Embryonic facial prominence (tissue), 1 donor: ENCODE measurements around the gene ZNF425.
A peak's percentile ranks its signal among the peaks of the same experiment; 100 is the strongest.
"Not testable (repeated sequence)": the region's sequence is repeated elsewhere in the genome, so short reads cannot be mapped to it uniquely, and the experiment has no call there.

Source experiments
- DNase-seq: peaks from one replicate; pipeline ENCODE4 v3.0.0-alpha.2; 2016; ENCODE audit errors: extremely low spot score

The ZNF425 gene

GRCh38 chr7:149130572-149131198 lies 4.6 kb upstream of the ZNF425 start:
- no peak for DNase-seq

DNA sequence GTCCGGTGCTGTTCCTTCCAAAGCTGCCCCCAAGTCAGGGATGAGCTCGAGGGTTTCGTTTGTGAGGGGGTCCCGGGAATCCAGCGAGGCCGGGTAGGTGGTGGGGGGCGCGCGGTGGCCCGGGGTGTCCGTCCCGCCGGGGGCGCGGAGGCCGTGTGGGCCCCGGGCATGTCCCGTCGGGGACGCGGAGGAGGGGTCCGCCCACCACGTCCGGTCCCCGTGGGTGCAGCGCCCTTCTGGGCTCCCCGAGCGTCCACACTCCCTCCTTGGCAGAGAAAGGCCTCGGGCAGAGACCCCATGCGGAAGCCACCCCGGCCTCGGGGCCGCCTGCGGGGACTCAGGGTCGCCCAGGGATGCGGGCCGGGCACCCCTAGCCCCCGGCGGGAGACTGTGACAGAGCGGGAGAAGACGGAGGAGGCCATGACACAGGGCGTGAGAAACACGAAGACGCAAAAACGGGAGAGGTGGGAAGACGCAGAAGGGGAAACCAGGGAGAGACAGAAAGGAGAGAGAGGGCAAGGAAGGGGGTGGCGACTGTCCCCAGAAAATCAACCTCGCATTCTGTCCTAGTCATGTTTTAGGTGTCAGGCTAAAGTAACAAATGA lies 640 bp upstream of the ZNF425 start:
- no peak for DNase-seq

GRCh38 chr7:149125189-149125862 lies 798 bp downstream of the ZNF425 start:
- DNase-seq, result no peak

DNA sequence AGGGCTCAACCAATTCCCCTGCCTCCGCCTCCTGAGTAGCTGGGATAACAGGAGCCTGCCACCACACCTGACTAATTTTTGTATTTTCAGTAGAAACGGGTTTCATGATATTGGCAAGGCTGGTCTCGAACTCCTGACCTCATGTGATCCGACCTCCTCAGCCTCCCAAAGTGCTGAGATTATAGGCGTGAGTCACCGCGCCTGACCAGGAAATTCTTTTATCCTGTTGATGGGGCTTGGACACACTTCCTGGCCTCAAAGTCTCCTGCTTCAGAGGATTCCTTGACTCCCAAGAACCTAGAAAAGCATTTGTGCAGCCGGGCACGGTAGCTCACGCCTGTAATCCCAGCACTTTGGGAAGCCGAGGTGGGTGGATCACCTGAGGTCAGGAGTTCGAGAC lies 16.2 kb downstream of the ZNF425 start:
- DNase-seq, result no peak

- no peak for DNase-seq
Measured at GRCh38 chr7:149104749-149105148, 21.4 kb downstream of the ZNF425 start.

- DNase-seq, result no peak
Measured at GRCh38 chr7:149104214-149104613, 21.9 kb downstream of the ZNF425 start.

DNA sequence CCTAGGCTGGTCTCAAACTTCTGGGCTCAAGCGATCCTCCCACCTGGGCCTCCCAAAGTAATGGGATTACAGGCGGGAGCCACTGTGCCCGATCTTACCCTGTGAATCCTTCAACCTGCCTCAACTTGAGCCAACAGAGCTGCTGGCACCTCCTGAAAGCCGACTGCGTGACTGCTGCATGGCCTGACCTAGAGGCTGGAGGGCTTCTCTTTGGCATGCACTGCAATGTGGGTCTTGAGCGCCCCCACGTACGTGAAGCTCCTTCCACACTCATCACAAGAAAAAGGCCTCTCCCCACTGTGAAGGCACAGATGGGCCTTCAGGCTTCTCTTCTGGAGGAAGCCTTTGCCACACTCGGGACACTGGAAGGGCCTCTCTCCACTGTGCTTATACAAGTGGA lies 22.7 kb downstream of the ZNF425 start:
- DNase-seq, result no peak

- DNase-seq, result no peak
Measured at GRCh38 chr7:149102666-149103065, 23.5 kb downstream of the ZNF425 start.

DNA sequence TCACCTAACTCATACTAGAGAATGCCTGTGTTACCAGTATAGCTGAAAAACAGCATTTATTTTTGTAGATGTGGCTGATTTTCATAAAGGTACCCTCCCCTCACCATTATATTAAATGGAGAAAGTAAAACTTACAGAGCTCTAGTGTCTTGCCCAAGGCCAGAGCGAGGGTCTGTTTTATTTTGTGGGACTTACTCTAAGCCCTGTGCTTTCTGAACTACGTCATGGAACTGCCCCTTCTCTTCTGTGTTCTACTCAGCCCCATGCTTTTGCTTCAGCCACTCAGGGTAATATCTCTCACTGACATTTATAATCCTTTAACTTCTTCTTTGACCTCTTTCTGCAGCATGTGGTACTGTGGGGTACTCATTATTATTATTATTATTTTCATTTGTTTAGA lies 25.3 kb downstream of the ZNF425 start:
- no peak for DNase-seq

GRCh38 chr7:149099058-149099457 lies 27.1 kb downstream of the ZNF425 start:
- no peak for DNase-seq

- DNase-seq, result no peak
Measured at GRCh38 chr7:149097088-149097487, 29.0 kb downstream of the ZNF425 start.

DNA sequence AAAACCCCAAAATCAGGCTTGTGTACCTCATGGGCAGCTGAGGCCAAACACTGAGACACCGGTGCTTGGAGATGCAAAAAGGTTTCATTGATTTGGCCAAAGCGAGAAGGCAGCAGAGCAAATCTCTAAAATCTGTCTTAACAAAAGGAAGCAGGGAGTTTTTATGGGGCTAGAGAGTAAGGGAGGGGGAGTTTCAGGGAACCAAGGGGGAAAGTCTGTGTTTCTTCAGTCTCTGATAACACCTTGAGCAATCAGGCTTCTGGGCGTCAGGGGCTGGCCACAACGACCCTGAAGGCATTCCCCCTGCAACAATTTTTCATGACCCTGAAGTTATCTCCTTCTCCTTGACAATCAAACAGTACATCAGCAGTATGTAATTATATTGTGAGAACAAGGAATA lies 32.9 kb downstream of the ZNF425 start:
- no peak for DNase-seq

DNA sequence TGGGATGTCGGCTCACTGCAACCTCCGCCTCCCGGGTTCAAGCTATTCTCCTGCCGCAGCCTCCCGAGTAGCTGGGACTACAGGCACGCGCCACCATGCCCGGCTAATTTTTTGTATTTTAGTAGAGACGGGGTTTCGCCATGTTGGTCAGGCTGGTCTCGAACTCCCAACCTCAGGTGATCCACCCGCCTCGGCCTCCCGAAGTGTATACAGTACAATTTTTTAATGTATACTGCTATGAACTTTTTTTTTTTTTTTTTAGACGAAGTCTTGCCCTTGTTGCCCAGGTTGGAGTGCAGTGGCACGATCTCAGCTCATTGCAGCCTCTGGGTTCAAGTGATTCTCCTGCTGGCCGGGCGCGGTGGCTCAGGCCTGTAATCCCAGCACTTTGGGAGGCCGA lies 33.9 kb downstream of the ZNF425 start:
- DNase-seq, result not testable (repeated sequence)

DNA sequence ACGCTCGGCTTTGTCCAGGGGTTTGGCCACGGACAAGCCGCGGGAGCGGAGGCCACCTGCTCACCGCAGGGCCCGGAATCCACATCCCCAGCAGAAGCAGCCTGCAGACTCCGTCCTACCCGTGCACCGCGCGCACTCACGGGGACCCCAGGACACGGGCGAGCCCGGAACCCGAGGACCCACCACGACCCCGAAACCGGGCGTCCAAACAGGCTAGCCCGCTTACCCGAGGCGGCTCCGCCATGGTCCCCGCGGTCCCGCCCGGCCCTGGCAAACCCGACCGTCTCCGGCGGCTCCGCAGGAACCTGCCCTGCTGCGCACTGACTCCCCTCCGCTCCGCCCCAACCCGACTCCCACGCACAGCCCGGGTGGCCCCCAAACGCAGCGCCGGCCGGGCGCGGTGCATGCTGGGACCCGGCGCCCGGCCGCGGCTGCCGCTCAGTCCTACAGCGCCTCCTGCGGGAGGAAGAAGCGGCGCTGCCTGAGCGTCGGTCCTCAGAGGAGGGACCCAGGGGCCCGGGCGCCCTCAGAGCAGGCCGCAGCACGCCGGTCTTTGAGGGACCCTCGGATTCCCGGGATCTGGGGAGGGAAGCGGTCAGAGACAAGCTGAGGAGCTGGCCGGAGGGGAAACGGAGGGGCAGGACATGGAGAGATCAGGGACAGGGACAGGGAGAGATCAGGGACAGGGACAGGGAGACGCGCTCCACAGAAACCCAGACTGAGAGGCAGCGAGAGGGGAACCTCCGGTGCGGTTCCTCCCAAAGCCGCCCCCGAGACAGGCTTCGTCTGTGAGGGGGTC lies 35.5 kb downstream of the ZNF425 start, which contains the start of gene ZNF786:
Gene ZNF786, minus strand, starts transcription at position 322 of the 799 bp plus-strand sequence. Its CDS starts 78 bp downstream, at position 244.
- DNase-seq, result peak; percentile 83

DNA sequence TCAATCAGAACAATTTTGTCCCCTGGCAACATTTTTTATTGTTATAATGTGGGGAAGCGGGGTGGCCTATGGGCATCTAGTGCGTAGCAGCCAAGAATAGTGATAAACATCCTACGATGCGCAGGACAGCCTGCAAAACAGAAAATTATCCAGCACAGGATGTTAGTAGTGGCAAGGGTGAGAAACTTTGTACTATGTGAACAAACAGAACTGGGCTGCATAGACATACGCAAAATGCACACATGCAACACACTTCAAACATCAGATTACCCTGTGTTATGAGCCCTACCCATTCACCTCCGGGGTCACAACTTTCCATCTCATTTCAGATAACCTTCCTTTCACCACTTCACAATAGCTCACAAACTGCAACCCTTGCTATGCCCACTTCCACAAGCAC lies 38.7 kb downstream of the ZNF425 start:
- no peak for DNase-seq

- no peak for DNase-seq
Measured at GRCh38 chr7:149085866-149086265, 40.3 kb downstream of the ZNF425 start.

- DNase-seq, result no peak
Measured at GRCh38 chr7:149084407-149084806, 41.7 kb downstream of the ZNF425 start.

DNA sequence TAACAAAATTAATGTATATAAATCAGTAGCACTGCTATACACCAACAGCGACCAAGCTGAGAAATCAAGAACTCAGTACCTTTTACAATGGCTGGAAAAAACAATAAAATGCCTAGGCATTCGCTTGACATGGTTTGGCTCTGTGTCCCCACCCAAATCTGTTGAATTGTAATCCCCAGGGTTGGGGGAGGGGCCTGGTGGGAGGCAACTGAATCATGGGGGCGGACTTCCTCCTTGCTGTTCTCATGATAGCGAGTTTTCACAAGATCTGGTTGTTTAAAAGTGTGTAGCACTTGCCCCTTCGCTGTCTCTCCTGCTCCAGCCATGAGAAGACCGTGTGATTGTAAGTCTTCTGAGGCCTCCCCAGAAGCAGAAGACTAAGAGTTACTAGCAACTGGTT lies 44.2 kb downstream of the ZNF425 start:
- DNase-seq, result no peak

- no peak for DNase-seq
Measured at GRCh38 chr7:149077594-149077993, 48.5 kb downstream of the ZNF425 start.

GRCh38 chr7:149075286-149075685 lies 50.8 kb downstream of the ZNF425 start:
- DNase-seq, result no peak

- no peak for DNase-seq
Measured at GRCh38 chr7:149074116-149074885, 51.8 kb downstream of the ZNF425 start.

- DNase-seq, result no peak
Measured at GRCh38 chr7:149072438-149072775, 53.7 kb downstream of the ZNF425 start.
